ENCODE results near the gene IGSF9B.
A peak's percentile ranks its signal among the peaks of the same experiment; 100 is the strongest.

IGSF9B gene

DNA sequence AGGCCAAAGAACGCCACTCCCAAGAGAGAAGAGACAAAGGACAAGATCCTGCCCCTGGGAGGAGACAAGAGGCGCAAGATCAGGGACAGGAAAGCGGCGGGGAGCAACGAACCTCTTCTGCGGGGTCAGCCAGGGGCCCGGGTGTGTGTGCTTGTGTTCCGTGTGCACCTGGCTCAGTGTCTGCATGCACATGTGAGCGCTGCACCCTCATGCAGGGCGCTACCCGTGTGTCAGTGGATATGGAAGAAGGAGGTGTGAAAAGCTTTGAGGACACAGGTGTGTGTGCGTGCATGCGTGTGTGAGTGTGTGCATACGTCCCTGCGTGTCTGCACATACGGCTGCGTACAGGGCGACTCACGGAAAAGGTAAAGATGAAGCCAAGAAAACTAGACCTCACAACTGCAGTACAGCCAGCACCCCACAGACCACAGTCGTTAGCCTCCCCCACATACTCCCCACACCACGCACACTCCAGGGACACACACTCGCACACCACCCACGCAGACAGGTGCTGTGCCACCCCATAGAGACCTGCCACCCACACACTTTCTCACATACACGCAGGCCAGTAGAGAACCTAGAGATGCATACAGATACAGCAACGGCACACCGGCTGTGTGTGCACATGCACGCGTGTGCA lies 11.0 kb upstream of the IGSF9B start:
- no peak overlapping the region for H3K4me3 ChIP-seq (ENCODE audit: control insufficient read depth, low read depth, low read length)
- TF ChIP-seq, protein P1, sequence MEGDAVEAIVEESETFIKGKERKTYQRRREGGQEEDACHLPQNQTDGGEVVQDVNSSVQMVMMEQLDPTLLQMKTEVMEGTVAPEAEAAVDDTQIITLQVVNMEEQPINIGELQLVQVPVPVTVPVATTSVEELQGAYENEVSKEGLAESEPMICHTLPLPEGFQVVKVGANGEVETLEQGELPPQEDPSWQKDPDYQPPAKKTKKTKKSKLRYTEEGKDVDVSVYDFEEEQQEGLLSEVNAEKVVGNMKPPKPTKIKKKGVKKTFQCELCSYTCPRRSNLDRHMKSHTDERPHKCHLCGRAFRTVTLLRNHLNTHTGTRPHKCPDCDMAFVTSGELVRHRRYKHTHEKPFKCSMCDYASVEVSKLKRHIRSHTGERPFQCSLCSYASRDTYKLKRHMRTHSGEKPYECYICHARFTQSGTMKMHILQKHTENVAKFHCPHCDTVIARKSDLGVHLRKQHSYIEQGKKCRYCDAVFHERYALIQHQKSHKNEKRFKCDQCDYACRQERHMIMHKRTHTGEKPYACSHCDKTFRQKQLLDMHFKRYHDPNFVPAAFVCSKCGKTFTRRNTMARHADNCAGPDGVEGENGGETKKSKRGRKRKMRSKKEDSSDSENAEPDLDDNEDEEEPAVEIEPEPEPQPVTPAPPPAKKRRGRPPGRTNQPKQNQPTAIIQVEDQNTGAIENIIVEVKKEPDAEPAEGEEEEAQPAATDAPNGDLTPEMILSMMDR (conservative IDR thresholded peaks at IDR 0.05; ENCODE audit: control insufficient read depth, insufficient read depth, low read depth, low read length), result no peak
- DNase-seq (ENCODE audit: low read depth), result no peak

DNA sequence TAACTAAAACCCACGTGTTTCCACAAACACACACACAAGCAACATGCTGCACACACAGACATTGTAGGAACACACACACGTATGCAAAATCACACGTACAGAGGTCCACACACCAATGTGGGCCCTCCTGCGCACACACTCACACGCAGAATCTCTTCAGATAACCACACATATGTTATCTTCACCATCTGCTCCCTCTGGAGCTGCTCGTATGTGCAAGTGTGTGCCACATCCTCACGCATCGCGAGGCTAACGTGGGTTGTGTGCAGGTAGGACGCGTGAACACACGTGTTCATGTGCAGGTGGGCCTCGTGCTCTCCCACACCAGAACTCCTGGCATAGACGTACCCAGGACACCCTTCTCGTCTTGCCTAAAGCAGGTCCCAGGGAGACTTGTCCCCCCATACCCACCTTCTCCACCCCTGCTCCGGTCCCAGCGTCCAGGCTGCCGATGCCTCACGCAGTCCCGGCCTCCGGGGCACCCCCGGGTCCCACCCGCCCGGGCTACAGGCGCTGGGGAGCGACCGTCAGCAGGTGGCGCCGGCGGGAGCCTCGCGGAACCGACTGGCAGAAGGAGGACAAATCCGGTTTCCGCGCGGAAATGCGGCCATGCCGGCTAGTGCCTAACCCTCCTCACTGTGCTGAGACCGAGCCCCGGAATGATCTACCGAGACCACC lies 10.3 kb upstream of the IGSF9B start:
- TF ChIP-seq, protein P1 (conservative IDR thresholded peaks at IDR 0.05; ENCODE audit: control insufficient read depth, insufficient read depth, low read depth, low read length), result no peak
- no peak for DNase-seq (ENCODE audit: low read depth)
- H3K4me3 ChIP-seq (ENCODE audit: control insufficient read depth, low read depth, low read length), result no peak overlapping the region

DNA sequence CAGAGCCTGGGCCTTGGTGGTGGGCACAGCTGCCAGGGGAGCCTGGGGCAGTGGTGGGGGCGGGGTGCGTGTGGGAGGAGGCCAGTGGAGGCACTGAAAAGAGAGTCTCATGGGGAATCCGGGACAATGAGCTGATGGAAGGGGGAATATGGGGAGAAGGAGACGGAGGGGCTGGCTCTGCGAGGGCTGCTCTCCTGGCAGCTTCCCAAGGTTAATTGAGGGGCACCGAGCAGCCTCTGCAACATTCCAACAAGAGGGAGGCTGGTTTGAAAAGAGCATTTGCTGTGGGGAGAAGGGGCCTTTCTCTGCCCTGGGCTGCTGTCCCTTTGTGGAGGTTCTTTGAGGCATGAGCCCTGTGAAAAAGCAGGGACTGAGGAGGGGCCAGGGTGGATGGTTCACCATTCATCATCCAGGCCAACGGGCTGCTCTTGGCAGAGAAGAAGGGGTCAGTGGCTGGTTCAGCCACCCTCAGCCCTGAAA lies 9.4 kb upstream of the IGSF9B start:
- TF ChIP-seq, protein P1 (conservative IDR thresholded peaks at IDR 0.05; ENCODE audit: control insufficient read depth, insufficient read depth, low read depth, low read length), result no peak
- DNase-seq (ENCODE audit: low read depth), result no peak
- no peak overlapping the region for H3K4me3 ChIP-seq (ENCODE audit: control insufficient read depth, low read depth, low read length)

DNA sequence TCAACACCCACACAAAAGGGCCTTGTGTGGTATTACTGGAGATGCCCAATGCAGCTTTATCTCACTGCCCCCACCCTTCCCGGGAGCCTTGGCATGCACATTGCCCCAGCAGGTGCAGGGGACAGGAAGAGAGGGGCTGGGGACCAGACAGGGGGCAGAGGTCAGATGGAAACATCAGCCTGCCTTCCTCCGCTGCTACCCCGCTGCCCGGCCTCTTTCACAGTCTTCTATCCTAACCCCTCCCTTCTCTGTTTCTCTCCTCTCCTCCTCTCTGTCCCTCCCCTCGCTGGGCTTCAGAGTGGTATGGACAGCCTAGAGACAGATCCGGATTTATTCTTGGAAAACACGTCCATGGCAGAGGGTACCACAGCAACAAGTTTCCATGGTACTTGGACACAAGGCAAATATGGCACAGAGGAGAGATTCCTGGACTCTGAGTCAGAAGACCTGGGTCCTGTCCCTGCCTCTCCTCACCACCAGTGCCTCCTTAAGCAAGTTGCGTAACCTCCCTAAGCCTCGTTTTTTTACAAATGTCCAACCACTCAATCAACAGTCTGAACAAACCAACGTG lies 8.3 kb upstream of the IGSF9B start:
- peak; percentile 19 for DNase-seq (ENCODE audit: low read depth)
- TF ChIP-seq, protein P1 (conservative IDR thresholded peaks at IDR 0.05; ENCODE audit: control insufficient read depth, insufficient read depth, low read depth, low read length), result no peak
- no peak overlapping the region for H3K4me3 ChIP-seq (ENCODE audit: control insufficient read depth, low read depth, low read length)

DNA sequence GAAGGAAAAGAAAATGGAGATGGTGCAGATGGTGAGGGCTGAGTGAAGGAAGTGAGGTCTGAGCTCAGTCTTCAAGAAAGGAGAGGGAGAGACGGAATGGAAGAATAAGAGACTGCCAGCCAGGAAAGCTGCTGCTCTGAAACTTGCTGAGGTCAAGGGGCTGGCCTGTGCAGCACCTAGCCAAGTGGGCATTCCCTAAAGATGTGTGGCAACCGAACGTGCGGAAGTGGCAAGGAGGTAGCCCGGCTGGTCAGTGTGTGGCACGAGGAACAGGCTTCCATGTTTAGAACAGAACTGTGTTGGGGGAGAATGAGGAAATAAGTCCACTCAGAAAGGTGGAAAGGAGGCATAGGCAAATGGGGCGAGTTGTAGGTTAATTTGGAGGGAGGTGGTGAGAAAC lies 7.6 kb upstream of the IGSF9B start:
- DNase-seq (ENCODE audit: low read depth), result no peak
- TF ChIP-seq, protein P1 (conservative IDR thresholded peaks at IDR 0.05; ENCODE audit: control insufficient read depth, insufficient read depth, low read depth, low read length), result no peak
- H3K4me3 ChIP-seq (ENCODE audit: control insufficient read depth, low read depth, low read length), result no peak overlapping the region

DNA sequence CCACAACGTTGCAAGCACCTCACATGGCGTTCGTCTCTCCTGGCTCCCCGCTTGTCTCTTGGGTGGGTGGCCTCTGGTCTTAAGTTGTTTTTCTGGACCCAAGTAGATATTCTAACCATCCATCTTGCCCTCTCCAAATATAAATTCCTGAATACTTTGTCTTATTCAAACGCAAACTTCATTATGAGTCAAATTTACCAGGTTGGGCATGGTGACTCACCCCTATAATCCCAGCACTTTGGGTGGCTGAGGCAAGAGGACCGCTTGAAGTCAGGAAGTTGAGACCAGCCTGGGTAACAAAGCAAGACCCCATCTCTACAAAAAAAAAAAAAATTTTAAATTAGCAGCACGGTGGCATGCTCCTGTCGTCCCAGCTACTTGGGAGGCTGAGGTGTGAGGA lies 5.1 kb upstream of the IGSF9B start:
- no peak overlapping the region for H3K4me3 ChIP-seq (ENCODE audit: control insufficient read depth, low read depth, low read length)
- TF ChIP-seq, protein P1 (conservative IDR thresholded peaks at IDR 0.05; ENCODE audit: control insufficient read depth, insufficient read depth, low read depth, low read length), result no peak
- no peak for DNase-seq (ENCODE audit: low read depth)

Measured in fibroblast of mammary gland (primary cell).